HepG2 (cell line): ENCODE measurements around the gene KAT7. TPM values are rescaled to one million over a fixed set of nuclear protein-coding genes. Genes with fewer than 3 reads are reported as not detected.

Experiments
- ATAC-seq: fragments of 200-7000 bp; cut with Tn5 transposase; 3 replicates; pipeline ENCODE4 v1.9.1; 2020; ENCODE audit warnings: mild to moderate bottlenecking, moderate library complexity
- BruUV-seq: library from RNA; stranded (reverse); fragments of 400-500 nt; replicated peaks from 2 replicates; lab custom pipeline; 2021; lab: Mats Ljungman, UMichigan
- CTCF ChIA-PET: fragments of 300-600 bp; formaldehyde crosslinking; extraction: SDS; loops from one replicate; lab custom pipeline; 2021; ENCODE audit warnings: low total read pairs, inconsistent platforms, low intra/inter-chr PET ratio; lab: Yijun Ruan, JAX
- POLR2A ChIA-PET: fragments of 350-600 bp; sonication (Branson Sonifier 250); formaldehyde crosslinking; loops from one replicate; lab custom pipeline; 2020; ENCODE audit warnings: antibody characterized with exemption, inconsistent platforms; lab: Yijun Ruan, JAX
- DNase-seq: peaks from one replicate; pipeline ENCODE4 v3.0.0-alpha.2; 2015; ENCODE audit warnings: low spot score
- FAIRE-seq: peaks from 3 replicates; lab custom pipeline; 2011; peaks lifted over from hg19 to GRCh38; lab: Jason Lieb, UNC
- H2AFZ ChIP-seq: one replicate; pipeline ENCODE4 v1.6.1; 2011; ENCODE audit warnings: low read length, inconsistent platforms
- H3K27ac ChIP-seq: fragments of 300-600 bp; 3 replicates; pipeline ENCODE4 v1.8.0; 2011; ENCODE audit warnings: mixed run types, mild to moderate bottlenecking, mixed read lengths, low read length, inconsistent platforms; ENCODE audit not compliant: insufficient read depth; ENCODE audit errors: extremely low read length
- H3K27me3 ChIP-seq, 2 experiments: fragments of 200-600 bp in 1 of 2; 2 replicates in 1 of 2; 3 replicates in 1 of 2; pipeline versions ENCODE4 v1.6.0 to v1.8.0; 2011; ENCODE audit warnings: low read length in 2 of 2, mild to moderate bottlenecking in 2 of 2, moderate library complexity in 2 of 2, inconsistent platforms in 1 of 2; ENCODE audit not compliant: insufficient read depth in 2 of 2, control insufficient read depth in 1 of 2
- H3K36me3 ChIP-seq, 2 experiments: fragments of 200-600 bp in 1 of 2; replicated peaks in 1 of 2; 2 replicates in 1 of 2; 3 replicates in 1 of 2; pipeline versions ENCODE4 v1.5.1 to v1.8.0; 2011; ENCODE audit warnings: low read length in 2 of 2, inconsistent platforms in 1 of 2; ENCODE audit not compliant: insufficient read depth in 2 of 2, control insufficient read depth in 1 of 2
- H3K4me1 ChIP-seq: 2 replicates; pipeline ENCODE4 v1.5.1; 2012; ENCODE audit warnings: low read length, inconsistent platforms; ENCODE audit not compliant: insufficient read depth
- H3K4me2 ChIP-seq: 2 replicates; pipeline ENCODE4 v1.6.0; 2011; ENCODE audit warnings: low read depth, low read length, inconsistent platforms
- H3K4me3 ChIP-seq, 3 experiments: fragments of 200-600 bp in 1 of 3; sonication (generic), shearing (Covaris generic) in 1 of 3; replicated peaks in 1 of 3; 2 replicates each; pipeline ENCODE4 v1.5.1; 2011 to 2016; ENCODE audit warnings: low read length in 3 of 3, inconsistent platforms in 2 of 3, low read depth in 2 of 3, mild to moderate bottlenecking in 2 of 3, control low read depth in 1 of 3, mixed read lengths in 1 of 3; ENCODE audit not compliant: insufficient read depth in 1 of 3
- H3K79me2 ChIP-seq: one replicate; pipeline ENCODE4 v1.6.1; 2011; ENCODE audit warnings: low read length, inconsistent platforms; ENCODE audit not compliant: insufficient read depth
- H3K9ac ChIP-seq: 2 replicates; pipeline ENCODE4 v1.6.0; 2011; ENCODE audit warnings: mild to moderate bottlenecking, low read depth, low read length, inconsistent platforms; ENCODE audit not compliant: insufficient read depth
- H3K9me3 ChIP-seq: 2 replicates; pipeline ENCODE4 v1.5.1; 2012; ENCODE audit warnings: mild to moderate bottlenecking, low read length
- H4K20me1 ChIP-seq: 2 replicates; pipeline ENCODE4 v1.6.0; 2011; ENCODE audit warnings: inconsistent platforms, mild to moderate bottlenecking, low read length, moderate library complexity; ENCODE audit not compliant: insufficient read depth
- FOXK1 ChIP-seq: sonication (generic); formaldehyde crosslinking; IDR thresholded peaks from 2 replicates; pipeline ENCODE4 v1.4.0; 2020; ENCODE audit warnings: low read depth, missing genetic modification reagents, borderline replicate concordance
- SIN3A ChIP-seq: IDR thresholded peaks from 2 replicates; pipeline ENCODE4 v1.6.1; 2011; ENCODE audit warnings: low read depth, mild to moderate bottlenecking, control low read depth, low read length, borderline replicate concordance
- YEATS2 ChIP-seq: sonication (generic); formaldehyde crosslinking; IDR thresholded peaks from 2 replicates; pipeline ENCODE4 v1.4.0; 2020; ENCODE audit warnings: missing genetic modification reagents, borderline replicate concordance
- ZNF510 ChIP-seq: sonication (generic); formaldehyde crosslinking; IDR thresholded peaks from 2 replicates; pipeline ENCODE4 v1.4.0; 2020; ENCODE audit warnings: low read depth, mild to moderate bottlenecking, missing genetic modification reagents
- ZNF547 ChIP-seq: sonication (generic); formaldehyde crosslinking; IDR thresholded peaks from 2 replicates; pipeline ENCODE4 v1.5.1; 2020; ENCODE audit warnings: mild to moderate bottlenecking, missing genetic modification reagents
- ZNF788 ChIP-seq: sonication (generic); formaldehyde crosslinking; IDR thresholded peaks from 2 replicates; pipeline ENCODE4 v1.5.0; 2020; ENCODE audit warnings: mild to moderate bottlenecking, missing genetic modification reagents, borderline replicate concordance
- WGBS: methylation state at CpG from one replicate; pipeline ENCODE4 v1.1.6; 2017; ENCODE audit warnings: low lambda C conversion rate; 5-methylcytosine and 5-hydroxymethylcytosine counted together
- in situ Hi-C: cut with HindIII; loops from 2 replicates; pipeline ENCODE4 v1.10.0; 2017; ENCODE audit warnings: low pct_unique_long_range_greater_than_20kb; ENCODE audit not compliant: extremely low pct_ligation_motif_present
- intact Hi-C: fragments of 100-400 bp; cut with micrococcal nuclease; formaldehyde crosslinking; loops from one replicate; pipeline ENCODE4 v1.10.0; 2022; ENCODE audit not compliant: unreplicated experiment
- polyA plus RNA-seq, 8 experiments: library from polyadenylated mRNA; depleted of rRNA in 3 of 8; stranded (reverse) in 7 of 8; unstranded in 1 of 8; fragments of >200 nt; fragmentation: Illumina TruSeq in 4 of 8; extraction: Trizol in 4 of 8; gene quantifications; 2 replicates each; pipeline versions ENCODE4 v1.2.1 to v1.2.3, GENCODE V29; 2011 to 2016; ENCODE audit warnings: low read depth in 4 of 8, missing spikeins in 1 of 8, mixed read lengths in 1 of 8; ENCODE audit not compliant: insufficient read depth in 1 of 8
- total RNA-seq, 5 experiments: library from RNA; depleted of rRNA; stranded (reverse); fragments of >200 nt; fragmentation: Illumina TruSeq; extraction: Trizol; gene quantifications; 2 replicates each; pipeline ENCODE4 v1.2.3, GENCODE V29; 2016; ENCODE audit warnings: low read depth in 1 of 5
- TF ChIP-seq, protein P1 (sequence below), 2 experiments: sonication (generic) in 1 of 2; formaldehyde crosslinking in 1 of 2; IDR thresholded peaks; 2 replicates each; pipeline versions ENCODE4 v1.5.1 to v1.6.1; 2011 to 2020; ENCODE audit warnings: borderline replicate concordance in 1 of 2, low read depth in 1 of 2, low read length in 1 of 2, mild to moderate bottlenecking in 1 of 2, missing genetic modification reagents in 1 of 2, moderate library complexity in 1 of 2
- TF ChIP-seq, protein P2 (sequence below): sonication (generic); formaldehyde crosslinking; IDR thresholded peaks from 2 replicates; pipeline ENCODE4 v1.4.0; 2020; ENCODE audit warnings: mild to moderate bottlenecking, missing genetic modification reagents
- TF ChIP-seq, protein P3 (sequence below): sonication (generic); formaldehyde crosslinking; IDR thresholded peaks from 2 replicates; pipeline ENCODE4 v1.8.0; 2022; ENCODE audit warnings: missing genetic modification reagents, mild to moderate bottlenecking, borderline replicate concordance

KAT7 gene
- total and polyA plus RNA-seq, 2 of the 13 experiments (the other 11 are each of a cell fraction or from before 2014, with no cell fraction given), result 21.2 to 39.2 TPM

DNA sequence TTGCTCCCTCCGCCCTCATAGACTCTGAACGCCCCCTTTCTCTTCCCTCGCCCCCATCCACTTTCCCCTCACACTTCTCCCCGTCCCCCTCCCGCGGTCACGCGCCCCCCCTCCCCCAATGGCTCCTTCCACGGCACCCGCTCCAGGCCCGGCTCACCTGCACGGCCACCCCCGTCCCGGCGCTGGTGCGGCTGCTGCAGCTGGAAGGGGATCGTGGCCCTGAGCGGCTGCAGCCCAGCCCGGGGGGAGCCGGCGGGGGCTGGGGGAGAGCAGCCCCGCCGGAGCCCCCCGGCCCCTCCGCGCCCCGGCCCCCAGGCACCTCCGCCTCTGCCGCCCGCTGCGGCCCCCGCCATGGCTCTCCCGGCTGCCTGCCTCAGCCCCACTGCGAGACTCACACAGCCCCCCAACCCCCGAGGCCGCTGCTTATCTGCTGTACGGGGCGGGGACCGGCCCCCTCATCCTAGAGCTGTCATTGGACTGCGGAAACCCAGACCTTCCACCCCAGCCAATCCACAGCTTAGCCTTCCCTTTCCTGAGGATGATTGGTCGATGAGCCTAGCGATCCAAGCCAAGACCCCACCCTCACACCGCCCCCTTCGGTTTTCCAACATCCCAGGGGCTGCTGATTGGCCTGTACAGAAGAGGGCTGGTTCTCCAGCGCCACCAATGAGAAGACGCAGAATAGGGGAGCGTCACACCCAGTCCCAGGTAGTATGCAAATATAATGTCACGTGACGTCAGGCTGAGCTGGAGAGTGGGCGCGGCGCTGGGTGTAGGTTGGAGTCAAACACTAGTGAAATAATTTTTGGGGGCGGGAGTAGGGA, 24.5 kb upstream of the KAT7 start, which contains the start of gene FAM117A:
FAM117A (minus strand) TSS at position 397 of the 824 bp plus-strand sequence; CDS start at position 353, 44 bp downstream.
- peak within 1 kb of the TSS; percentile 47 for H3K27ac ChIP-seq
- intact Hi-C loops (loop anchor here (1.0 kb wide), 1 partner anchor 25 kb away; no protein-coding TSS in a partner anchor), in situ Hi-C loops (no loop called here)
- FAIRE-seq (peak; percentile 98), DNase-seq (peak; percentile 100), ATAC-seq (peak; percentile 98)
- H3K4me1 ChIP-seq, result peaks cover 24% of the 10 kb centered on the region
- H3K27me3 ChIP-seq, result no peaks in the 10 kb centered on the region
- H3K4me2 ChIP-seq, result peak within 1 kb of the TSS; percentile 97
- peaks cover 14% of the 10 kb centered on the region for H3K79me2 ChIP-seq
- POLR2A ChIA-PET, result interaction anchor here (0.5 to 4.9 kb wide), 39 partner anchors 8 to 768 kb away, joined by 3 to 83 read pairs (median 5); partner anchors contain the start of genes KAT7, PHB1 and SLC35B1
- no peak within 1 kb of the TSS for H2AFZ ChIP-seq
- BruUV-seq, result no TSS peak
- CTCF ChIA-PET, result no interaction called here
- no peaks in the 10 kb centered on the region for H3K9me3 ChIP-seq
- H3K9ac ChIP-seq, result peak within 1 kb of the TSS; percentile 62
- 1% methylated on average over 32 of the region's 53 CpGs for WGBS
- no peaks in the 10 kb centered on the region for H4K20me1 ChIP-seq
- peak within 1 kb of the TSS; percentile 73 to 97 (median 90) for H3K4me3 ChIP-seq
- no peaks in the 10 kb centered on the region for H3K36me3 ChIP-seq
- 0 out of 2 replicates have a peak, but pooled peaks have one; percentile 7 for TF ChIP-seq ZNF510 (CRISPR knock-in tag)
- TF ChIP-seq, protein P1, sequence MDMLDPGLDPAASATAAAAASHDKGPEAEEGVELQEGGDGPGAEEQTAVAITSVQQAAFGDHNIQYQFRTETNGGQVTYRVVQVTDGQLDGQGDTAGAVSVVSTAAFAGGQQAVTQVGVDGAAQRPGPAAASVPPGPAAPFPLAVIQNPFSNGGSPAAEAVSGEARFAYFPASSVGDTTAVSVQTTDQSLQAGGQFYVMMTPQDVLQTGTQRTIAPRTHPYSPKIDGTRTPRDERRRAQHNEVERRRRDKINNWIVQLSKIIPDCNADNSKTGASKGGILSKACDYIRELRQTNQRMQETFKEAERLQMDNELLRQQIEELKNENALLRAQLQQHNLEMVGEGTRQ (IDR thresholded peaks at IDR 0.05; ENCODE audit: low read depth, low read length), result peak; percentile 96
- TF ChIP-seq, protein P1 (CRISPR knock-in tag; IDR thresholded peaks at IDR 0.05; ENCODE audit: borderline replicate concordance), result peak; percentile 87; the same call in 1 of the 2 replicates
- TF ChIP-seq, protein P2, sequence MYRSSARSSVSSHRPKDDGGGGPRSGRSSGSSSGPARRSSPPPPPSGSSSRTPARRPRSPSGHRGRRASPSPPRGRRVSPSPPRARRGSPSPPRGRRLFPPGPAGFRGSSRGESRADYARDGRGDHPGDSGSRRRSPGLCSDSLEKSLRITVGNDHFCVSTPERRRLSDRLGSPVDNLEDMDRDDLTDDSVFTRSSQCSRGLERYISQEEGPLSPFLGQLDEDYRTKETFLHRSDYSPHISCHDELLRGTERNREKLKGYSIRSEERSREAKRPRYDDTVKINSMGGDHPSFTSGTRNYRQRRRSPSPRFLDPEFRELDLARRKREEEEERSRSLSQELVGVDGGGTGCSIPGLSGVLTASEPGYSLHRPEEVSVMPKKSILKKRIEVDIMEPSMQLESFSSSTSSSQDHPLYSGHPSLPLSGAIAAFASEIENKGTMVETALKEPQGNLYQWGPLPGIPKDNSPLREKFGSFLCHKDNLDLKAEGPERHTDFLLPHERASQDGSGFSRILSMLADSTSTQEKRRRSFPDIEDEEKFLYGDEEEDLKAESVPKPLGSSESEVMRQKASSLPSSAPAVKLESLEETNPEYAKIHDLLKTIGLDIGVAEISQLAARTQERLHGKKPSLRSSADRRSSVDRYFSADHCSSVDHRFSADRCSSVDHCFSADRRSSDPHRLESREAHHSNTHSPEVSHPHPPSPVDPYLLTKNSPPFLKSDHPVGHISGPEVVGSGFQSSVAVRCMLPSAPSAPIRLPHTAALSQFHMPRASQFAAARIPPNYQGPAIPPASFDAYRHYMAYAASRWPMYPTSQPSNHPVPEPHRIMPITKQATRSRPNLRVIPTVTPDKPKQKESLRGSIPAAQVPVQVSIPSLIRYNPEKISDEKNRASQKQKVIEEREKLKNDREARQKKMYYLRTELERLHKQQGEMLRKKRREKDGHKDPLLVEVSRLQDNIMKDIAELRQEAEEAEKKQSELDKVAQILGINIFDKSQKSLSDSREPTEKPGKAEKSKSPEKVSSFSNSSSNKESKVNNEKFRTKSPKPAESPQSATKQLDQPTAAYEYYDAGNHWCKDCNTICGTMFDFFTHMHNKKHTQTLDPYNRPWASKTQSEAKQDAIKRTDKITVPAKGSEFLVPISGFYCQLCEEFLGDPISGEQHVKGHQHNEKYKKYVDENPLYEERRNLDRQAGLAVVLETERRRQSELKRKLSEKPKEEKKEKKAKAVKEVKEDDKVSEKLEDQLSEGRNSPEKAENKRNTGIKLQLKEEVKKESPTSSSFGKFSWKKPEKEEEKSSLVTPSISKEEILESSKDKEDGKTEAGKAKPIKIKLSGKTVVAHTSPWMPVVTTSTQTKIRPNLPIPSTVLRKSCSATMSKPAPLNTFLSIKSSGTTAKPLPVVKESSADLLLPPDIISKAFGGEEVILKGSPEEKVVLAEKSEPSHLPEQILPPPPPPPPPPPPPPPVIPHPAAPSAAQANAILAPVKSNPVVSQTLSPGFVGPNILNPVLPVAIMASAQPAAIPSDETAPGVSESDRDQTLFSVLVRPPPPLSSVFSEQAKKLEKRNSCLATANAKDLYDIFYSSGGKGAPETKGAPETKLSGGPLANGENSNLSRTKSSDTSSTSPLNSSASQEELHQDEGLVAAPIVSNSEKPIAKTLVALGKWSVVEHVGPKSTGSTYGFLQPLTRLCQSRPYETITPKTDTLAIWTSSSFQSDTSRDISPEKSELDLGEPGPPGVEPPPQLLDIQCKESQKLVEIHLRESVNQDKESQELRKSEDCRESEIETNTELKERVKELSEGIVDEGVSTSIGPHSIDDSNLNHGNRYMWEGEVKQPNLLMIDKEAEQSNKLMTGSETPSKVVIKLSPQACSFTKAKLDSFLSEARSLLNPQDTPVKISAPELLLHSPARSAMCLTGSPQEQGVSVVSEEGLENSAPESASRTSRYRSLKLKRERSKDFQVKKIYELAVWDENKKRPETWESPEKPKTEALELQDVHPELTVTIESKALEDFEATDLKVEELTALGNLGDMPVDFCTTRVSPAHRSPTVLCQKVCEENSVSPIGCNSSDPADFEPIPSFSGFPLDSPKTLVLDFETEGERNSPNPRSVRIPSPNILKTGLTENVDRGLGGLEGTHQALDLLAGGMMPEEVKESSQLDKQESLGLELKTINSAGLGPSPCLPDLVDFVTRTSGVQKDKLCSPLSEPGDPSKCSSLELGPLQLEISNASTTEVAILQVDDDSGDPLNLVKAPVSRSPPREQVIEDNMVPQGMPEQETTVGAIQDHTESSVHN (CRISPR knock-in tag), result no peak
- TF ChIP-seq FOXK1, result peak; percentile 14; the same call in 1 of the 2 replicates
- peak; percentile 27 for TF ChIP-seq ZNF547 (CRISPR knock-in tag)
- TF ChIP-seq ZNF788 (CRISPR knock-in tag), result no peak
- peak; percentile 28; the same call in 1 of the 2 replicates for TF ChIP-seq YEATS2 (CRISPR knock-in tag)
- peak; percentile 35; the same call in 1 of the 2 replicates for TF ChIP-seq SIN3A
- TF ChIP-seq, protein P3, sequence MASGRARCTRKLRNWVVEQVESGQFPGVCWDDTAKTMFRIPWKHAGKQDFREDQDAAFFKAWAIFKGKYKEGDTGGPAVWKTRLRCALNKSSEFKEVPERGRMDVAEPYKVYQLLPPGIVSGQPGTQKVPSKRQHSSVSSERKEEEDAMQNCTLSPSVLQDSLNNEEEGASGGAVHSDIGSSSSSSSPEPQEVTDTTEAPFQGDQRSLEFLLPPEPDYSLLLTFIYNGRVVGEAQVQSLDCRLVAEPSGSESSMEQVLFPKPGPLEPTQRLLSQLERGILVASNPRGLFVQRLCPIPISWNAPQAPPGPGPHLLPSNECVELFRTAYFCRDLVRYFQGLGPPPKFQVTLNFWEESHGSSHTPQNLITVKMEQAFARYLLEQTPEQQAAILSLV (CRISPR knock-in tag), result no peak
